Fibroblast of lung (primary cell): ENCODE data around the gene KLC1.

Source experiments
- CTCF ChIP-seq, 2 donors: IDR thresholded peaks in 1 of 2; conservative IDR thresholded peaks in 1 of 2; 1 replicate in 1 of 2; 2 replicates in 1 of 2; pipeline ENCODE4 v1.5.1; 2011 to 2012; ENCODE audit warnings: low read length in 2 of 2, control low read depth in 1 of 2, inconsistent platforms in 1 of 2, low read depth in 1 of 2, mild to moderate bottlenecking in 1 of 2
- EZH2 ChIP-seq: IDR thresholded peaks from 2 replicates; pipeline ENCODE4 v1.5.1; 2012; ENCODE audit warnings: low read length, control low read depth, mild to moderate bottlenecking; ENCODE audit errors: missing control alignments

- TF ChIP-seq CTCF (conservative IDR thresholded peaks at IDR 0.05 in 1 of 2, IDR thresholded peaks at IDR 0.05 in 1 of 2; ENCODE audit: low read depth in 1 of 2, low read length in 2 of 2) (no peak), EZH2 (no peak)
These were observed 759 bp upstream of the KLC1 start for GRCh38 chr14:103628221-103628683.
